CD4-positive, alpha-beta T cell treated with Interleukin-15 for 4 hours (primary cell): Measurements from ENCODE around the gene NADSYN1.

Source experiments
- DNase-seq: peaks from one replicate; pipeline ENCODE4 v3.0.0-alpha.2; 2020; ENCODE audit warnings: low spot score

Gene NADSYN1

GRCh38 chr11:71433648-71434450, 19.2 kb upstream of the NADSYN1 start:
- DNase-seq: no peak

GRCh38 chr11:71434576-71435130, 18.4 kb upstream of the NADSYN1 start:
- DNase-seq: no peak

GRCh38 chr11:71435278-71435951, 17.6 kb upstream of the NADSYN1 start:
- no peak for DNase-seq

- DNase-seq: no peak
Measured at GRCh38 chr11:71436861-71437260, 16.1 kb upstream of the NADSYN1 start.

GRCh38 chr11:71437399-71437798, 15.6 kb upstream of the NADSYN1 start:
- no peak for DNase-seq

GRCh38 chr11:71437879-71438278, 15.1 kb upstream of the NADSYN1 start:
- no peak for DNase-seq

GRCh38 chr11:71438650-71439049, 14.4 kb upstream of the NADSYN1 start:
- no peak for DNase-seq

- DNase-seq: no peak
Measured at GRCh38 chr11:71440021-71440755, 12.8 kb upstream of the NADSYN1 start.

GRCh38 chr11:71441251-71441650, 11.8 kb upstream of the NADSYN1 start:
- no peak for DNase-seq

- no peak for DNase-seq
Measured at GRCh38 chr11:71442123-71442522, 10.9 kb upstream of the NADSYN1 start.

GRCh38 chr11:71442880-71443279, 10.1 kb upstream of the NADSYN1 start:
- no peak for DNase-seq

GRCh38 chr11:71443736-71444445, 9.1 kb upstream of the NADSYN1 start:
- no peak for DNase-seq

- no peak for DNase-seq
Measured at GRCh38 chr11:71444811-71445210, 8.2 kb upstream of the NADSYN1 start.

- DNase-seq: no peak
Measured at GRCh38 chr11:71446150-71446549, 6.9 kb upstream of the NADSYN1 start.

- DNase-seq: no peak
Measured at GRCh38 chr11:71446942-71447688, 5.9 kb upstream of the NADSYN1 start.

- peak; percentile 13 for DNase-seq
Measured at GRCh38 chr11:71447791-71448256, 5.2 kb upstream of the NADSYN1 start.

- peak; percentile 91 for DNase-seq
Measured at GRCh38 chr11:71448257-71449171, 4.5 kb upstream of the NADSYN1 start, which contains the start of gene DHCR7. Gene DHCR7, minus strand, starts transcription at chr11:71448393. Its CDS starts 3,441 bp downstream, at chr11:71444952.

GRCh38 chr11:71449596-71449995, 3.4 kb upstream of the NADSYN1 start:
- DNase-seq: no peak

- DNase-seq: no peak
Measured at GRCh38 chr11:71450507-71450906, 2.5 kb upstream of the NADSYN1 start.

GRCh38 chr11:71450939-71451338, 2.1 kb upstream of the NADSYN1 start:
- no peak for DNase-seq
